IPS-NIHi7 (cell line): Measurements from ENCODE around the gene APBB2.
A peak's percentile ranks its signal among the peaks of the same experiment; 100 is the strongest.

Experiments used
- DNase-seq: peaks from one replicate; pipeline ENCODE4 v3.0.0; 2012; ENCODE audit warnings: mixed read lengths; ENCODE audit errors: extremely low spot score

APBB2 gene

DNA sequence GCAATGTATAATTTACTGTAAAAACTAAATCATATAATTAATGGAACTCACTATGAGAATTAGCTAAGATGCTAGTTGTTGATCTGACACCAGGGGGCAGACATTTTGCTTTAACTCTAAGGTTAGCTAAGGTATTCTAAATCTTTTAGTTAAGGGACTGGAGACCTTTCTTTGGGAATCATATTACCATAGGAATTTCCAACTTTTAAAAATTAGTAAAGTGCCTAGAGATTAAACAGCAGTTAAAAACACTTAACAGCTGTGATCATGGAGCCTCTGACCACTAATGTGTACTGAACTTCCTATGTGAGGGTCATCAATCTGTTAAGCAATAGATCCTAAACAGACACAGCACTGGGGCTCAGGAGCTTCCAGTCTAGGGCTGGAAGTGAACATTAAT is 238.0 kb downstream of the APBB2 start:
- DNase-seq: peak; percentile 45

DNA sequence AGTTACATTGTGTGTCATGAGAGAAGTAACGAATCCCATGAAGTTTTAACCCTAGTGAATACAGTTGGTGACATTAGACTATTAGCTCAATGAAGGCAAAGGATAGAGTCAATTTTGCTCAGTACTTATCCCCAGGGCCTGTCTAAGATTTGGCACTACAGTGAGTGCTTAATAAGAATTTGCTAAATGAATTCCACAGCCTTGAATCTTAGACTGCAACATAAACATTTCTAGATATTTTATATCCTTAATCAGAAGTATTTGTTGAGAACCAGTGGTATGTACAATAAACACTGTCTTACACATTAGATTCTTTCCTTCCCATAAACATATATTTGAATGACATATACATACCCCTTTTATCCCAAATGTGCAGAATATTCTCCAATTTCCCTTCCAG is 241.6 kb downstream of the APBB2 start:
- DNase-seq: no peak

GRCh38 chr4:40971338-40971737 is 243.0 kb downstream of the APBB2 start:
- no peak for DNase-seq

DNA sequence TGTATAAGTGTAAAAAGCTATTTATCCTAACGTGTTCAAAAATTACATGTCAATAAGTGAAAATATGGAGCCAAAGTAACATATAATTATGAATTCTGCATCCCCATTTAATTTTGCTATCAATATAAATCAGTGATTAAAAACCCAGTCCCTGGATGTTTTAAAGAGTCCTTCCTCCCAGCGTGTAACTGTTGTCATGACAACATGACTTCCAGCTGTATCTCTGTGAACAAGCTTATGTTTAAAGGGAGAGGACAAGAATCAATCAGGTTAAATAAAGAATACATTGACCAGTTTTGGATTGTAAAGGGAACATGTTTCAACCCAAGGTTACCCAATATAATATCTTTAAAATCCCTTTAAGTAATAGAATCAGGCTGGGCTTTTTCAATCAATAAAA is 244.8 kb downstream of the APBB2 start:
- DNase-seq: no peak

GRCh38 chr4:40967550-40967949 is 246.8 kb downstream of the APBB2 start:
- DNase-seq: no peak

DNA sequence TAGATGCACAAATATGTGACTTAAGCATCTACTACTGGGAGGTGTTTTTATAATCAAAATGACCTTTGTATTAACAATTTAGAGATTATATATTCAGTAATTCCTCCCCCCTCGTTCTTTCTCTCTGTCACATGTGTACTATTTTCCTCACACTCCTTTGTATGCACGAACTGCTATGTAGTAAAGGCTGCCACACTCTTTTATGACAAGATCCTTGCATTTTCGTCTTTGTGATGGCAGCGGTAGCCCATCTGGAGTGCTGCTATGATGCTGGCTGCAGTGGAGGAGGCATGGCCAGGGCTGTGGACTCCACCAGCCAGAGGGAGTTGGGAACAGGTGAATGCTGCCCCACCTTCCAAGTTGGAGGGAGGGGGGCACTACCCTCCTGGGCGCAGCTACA is 248.3 kb downstream of the APBB2 start:
- DNase-seq: no peak

DNA sequence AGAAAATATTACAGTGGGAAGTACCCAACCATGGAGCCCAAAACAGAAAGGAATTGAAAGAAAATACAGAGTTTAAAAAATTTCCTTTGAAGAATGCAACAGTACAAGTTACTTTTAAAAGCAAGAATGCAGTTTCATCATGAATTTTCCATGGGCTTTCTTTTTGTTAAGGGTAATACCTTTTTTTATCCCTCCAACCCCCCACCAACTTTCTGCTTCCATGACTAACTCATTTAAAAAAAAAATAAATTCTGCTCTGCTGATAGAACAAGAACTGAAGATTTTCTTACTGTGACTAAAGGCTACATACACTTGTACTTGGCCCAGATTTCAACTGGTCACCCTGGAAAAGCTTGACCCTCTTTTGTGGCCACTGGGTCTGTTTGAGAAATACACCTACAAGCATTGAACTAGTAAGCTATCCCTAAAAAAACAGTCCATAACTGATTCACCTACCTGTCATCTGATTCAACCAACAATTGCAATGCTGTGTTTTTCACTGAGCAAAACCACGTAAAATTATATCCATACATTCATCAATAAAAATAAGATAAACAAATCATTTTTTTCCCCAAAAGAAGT is 250.4 kb downstream of the APBB2 start:
- DNase-seq: no peak

DNA sequence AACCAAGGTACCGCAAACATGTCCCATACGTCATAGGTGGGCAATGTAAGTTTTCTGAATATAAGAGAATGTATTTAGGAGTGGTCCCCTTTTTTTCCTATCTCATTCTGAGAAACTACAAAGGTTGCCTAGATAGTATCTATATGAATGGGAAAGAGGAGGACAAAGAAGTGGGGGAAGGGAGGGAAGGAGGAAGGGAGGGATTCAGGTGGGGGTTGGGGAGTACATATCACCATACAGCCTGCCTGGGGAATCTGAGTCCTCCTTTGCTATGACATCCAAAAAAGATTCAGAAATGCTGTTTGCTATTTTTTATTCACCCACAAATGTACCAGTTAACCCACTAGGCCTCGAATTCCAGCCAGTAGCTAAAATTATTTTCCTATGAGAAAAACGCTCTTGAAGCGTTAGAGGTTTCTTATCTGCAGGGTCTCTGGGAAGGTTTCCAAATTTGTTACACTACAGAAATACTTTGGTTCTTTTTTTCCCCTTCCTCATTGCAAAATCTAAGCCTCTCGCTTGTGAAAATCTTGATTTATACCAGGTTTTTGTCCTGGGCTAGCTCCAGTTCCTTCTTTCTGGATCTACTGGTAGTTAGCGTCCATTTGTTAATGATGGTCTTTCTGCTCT is 251.7 kb downstream of the APBB2 start:
- no peak for DNase-seq

DNA sequence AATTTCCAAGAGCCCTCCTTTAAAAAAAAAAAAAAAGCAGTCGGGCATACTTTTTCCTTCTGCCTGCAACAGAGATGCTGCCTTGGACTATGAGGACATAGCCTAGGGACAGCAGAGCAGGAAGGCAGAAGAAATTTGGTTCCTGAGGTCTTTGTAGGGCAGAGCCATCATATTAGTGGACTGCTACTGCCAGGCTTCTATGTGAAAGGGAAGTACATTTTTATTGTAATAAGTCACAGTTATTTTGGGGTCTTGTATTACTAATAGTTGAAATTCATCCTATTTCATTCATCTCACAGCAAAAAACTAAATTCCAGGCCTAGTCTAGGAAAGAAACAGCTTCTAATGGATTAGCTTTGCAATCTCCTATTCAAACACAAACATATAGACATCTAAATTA is 253.4 kb downstream of the APBB2 start:
- no peak for DNase-seq

GRCh38 chr4:40957281-40957680 is 257.1 kb downstream of the APBB2 start:
- no peak for DNase-seq

- DNase-seq: no peak
These were observed 257.6 kb downstream of the APBB2 start for GRCh38 chr4:40956721-40957255.

- no peak for DNase-seq
These were observed 260.2 kb downstream of the APBB2 start for GRCh38 chr4:40954088-40954668.

DNA sequence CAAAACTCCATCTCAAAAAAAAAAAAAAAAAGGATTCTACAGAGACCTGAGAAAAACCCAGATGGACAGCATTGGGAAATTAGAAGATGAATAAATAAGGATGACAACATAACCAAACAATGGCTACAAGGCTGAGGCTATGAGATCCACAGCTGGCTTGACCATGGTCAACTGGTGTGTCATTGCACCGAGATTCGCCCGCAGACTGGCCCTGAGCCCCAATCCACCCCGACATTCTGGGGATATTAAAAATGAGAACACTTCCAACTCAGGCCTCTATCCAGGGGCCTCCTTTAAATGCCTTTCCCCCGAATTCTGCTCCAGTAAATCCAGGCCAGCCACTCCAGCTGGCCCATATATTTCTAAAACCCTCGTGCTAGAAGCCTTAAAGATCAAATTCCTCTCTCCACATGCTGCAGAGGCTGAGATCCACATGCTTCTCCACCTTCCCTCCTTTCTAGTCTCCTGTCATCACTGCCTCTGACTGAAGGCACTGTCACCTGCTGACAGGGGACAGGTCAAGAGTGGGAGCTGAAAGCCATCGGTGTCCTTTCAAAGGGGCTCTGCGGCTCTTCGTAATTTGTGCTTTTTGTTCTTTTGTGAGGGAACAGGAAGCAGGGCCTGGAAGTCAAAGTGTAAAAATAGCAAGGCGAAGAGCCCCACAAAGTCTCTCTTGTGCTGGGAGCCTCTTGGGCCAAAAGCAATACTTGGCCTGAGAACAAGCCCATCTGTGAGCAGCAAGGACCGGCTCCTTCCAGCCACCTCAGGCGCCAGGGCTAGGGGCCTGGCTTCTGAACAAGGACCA is 260.9 kb downstream of the APBB2 start:
- no peak for DNase-seq

DNA sequence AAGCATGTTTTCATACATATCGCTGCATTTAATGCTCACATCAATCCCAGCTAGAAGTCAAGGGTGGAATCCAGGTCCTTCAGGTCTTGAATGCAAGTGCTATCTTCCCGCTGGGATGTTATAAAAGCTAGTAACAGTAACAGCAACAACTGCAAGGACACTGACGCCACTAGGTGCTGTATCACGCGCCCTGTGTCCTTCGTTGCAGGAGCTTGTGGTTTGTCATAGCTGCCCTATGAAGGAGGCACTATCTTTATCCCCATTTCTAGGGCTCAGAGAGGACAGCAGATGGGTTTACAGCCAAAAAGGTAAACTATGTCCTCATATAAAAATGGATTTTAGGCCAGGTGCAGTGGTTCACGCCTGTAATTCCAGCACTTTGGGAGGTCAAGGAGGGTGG is 261.7 kb downstream of the APBB2 start:
- DNase-seq: no peak

DNA sequence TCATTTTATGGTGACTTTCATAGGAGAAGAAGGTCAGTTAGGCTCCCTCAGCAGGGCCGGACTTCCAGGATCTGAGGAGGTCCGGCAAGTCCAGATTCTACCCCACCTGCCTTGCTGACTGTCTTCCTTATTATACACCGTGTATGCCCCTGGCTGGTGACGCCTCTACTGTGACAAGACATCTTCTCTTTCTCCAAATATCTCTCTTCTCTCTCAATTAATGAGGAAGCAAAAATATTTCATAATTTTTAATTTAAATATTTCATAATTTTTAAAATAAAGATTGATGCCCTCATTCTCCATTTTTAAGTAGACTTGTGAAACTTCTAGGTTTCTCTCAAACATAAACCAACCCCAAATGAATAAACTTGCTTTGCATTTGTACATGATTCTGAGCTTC is 262.1 kb downstream of the APBB2 start:
- no peak for DNase-seq

DNA sequence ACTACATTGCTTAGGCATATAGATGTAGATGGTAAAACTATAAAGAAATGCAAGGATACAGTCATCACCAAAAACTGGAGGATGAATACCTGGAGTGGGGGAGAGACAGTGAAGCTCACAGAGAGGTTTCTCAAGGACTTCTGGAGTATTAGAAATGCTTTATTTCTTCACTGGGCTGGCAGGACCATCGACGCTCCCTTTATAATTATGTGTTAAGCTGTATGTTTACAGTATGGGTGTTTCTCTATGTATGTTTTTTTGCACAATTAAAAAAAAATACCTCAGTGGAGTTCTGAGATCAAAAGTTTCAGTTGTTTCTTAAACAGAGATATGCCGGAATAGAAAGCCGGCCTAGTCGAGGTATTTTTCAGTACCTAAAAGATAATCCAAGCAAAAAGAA is 263.3 kb downstream of the APBB2 start:
- no peak for DNase-seq

DNA sequence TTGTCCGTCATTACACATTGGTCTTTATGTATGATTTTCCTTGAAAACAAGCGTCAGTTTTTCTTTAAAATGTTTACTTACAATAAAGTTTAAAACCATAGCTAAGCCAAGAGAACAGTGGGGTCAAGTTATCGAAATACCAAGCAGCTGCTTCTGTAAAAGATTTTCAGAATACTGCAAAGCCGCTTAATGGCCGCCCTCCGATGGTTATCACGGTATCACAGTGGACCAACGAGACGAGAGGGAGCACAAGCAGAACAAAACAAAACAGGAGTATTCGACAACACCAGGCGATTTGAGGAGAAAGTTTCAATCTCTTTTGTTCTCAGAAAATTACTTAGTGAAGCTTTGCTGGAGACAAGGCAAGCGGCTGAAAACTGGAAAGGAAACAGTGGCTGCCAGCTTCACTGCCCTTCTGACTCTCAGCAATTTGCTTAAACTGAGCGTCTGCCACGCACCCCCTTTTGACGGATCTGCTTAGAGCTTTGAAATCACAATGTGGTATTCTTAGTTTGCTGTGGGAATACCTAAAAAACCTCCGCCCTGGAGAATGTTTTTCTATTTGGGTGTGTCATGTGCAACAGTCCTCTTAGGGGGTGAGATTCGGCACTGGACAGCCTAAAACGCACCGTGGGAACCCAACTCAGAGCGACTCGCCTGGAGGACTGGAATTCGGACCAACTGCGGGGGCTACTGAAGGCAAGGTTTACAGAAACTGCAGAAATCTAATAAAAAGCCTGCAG is 264.8 kb downstream of the APBB2 start:
- DNase-seq: no peak

GRCh38 chr4:40948014-40948413 is 266.3 kb downstream of the APBB2 start:
- DNase-seq: no peak

- DNase-seq: no peak
These were observed 267.7 kb downstream of the APBB2 start for GRCh38 chr4:40946652-40947051.

- DNase-seq: no peak
These were observed 273.6 kb downstream of the APBB2 start for GRCh38 chr4:40940756-40941155.

DNA sequence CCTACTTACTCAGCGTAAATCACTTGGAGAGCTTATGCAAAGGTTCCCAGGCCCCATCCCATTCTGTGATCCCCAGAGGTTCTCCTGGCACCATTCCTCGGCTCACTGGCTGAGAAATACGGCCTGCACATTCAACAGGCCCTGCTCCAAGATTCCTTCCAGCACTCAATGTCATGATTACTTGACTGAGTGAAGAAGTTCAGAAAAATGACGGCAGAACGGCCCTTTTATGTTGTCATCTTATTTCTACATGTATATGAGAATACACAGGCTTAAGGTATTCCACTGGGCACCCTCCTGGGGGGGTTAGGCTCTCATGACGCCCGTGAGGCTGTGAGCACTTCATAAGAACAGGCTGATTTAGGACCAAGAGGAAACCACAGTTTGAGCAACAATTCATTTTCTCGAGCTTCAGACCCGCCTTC is 274.0 kb downstream of the APBB2 start:
- DNase-seq: no peak

DNA sequence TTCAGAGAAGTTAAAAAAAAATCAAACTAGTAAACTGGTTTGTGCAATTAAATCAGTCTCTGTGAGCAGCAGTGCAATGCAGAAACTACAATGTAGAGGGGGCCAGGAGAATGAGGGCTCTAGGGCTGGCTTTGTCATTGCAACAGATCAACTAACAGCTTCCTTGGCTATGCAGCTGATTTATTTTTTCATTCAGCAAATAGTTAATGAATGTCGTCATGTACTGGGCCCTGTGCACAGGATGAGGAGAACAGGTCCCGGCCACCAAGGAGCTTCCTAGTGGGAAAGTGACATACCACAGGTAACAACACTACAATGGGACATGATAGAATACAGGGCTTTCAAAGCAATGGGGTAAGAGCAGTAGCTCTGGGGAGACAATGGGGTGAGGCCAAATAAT is 274.5 kb downstream of the APBB2 start:
- no peak for DNase-seq
